Measurements from ENCODE around the gene CACNA1C. TPM values are rescaled to one million over a fixed set of nuclear protein-coding genes. Genes with fewer than 3 reads are reported as not detected.

CACNA1C gene
- total and polyA plus RNA-seq, 10 of the 15 experiments (the other 5 are each of a cell fraction or from before 2014, with no cell fraction given) = under 0.01 to 0.15 (median 0.09) TPM; not detected in 5

GRCh38 chr12:2384533-2385351 lies 332.0 kb downstream of the CACNA1C start (continued):
- no peak for TF ChIP-seq TCF3 (IDR thresholded peaks at IDR 0.05; ENCODE audit: borderline replicate concordance, insufficient read depth, low read depth, low read length)

- intact Hi-C loops (cut with micrococcal nuclease; ENCODE audit: unreplicated experiment) = no loop called here
- Histone ChIP-seq H3K79me2 (ENCODE audit: control insufficient read depth, insufficient read depth, low read length) (no peaks in the 10 kb centered on the region), H3K27me3 (replicated peaks in 1 of 2; ENCODE audit: control insufficient read depth in 2 of 2, insufficient read depth in 2 of 2, low read length in 1 of 2) (no peaks in the 10 kb centered on the region), H2AFZ (ENCODE audit: control insufficient read depth, low read depth, low read length) (no peak overlapping the region), H3K36me3 (ENCODE audit: control insufficient read depth in 2 of 2, insufficient read depth in 2 of 2, low read length in 1 of 2) (no peaks in the 10 kb centered on the region), H3K9me3 (replicated peaks; ENCODE audit: control insufficient read depth, insufficient read depth, low read length) (no peaks in the 10 kb centered on the region; the same call in 2 of the 3 replicates), H3K4me2 (ENCODE audit: control insufficient read depth, insufficient read depth) (no peak overlapping the region), H4K20me1 (ENCODE audit: control insufficient read depth, insufficient read depth) (no peaks in the 10 kb centered on the region), H3K27ac (ENCODE audit: control insufficient read depth, insufficient read depth) (no peak overlapping the region), H3K9ac (ENCODE audit: control insufficient read depth, insufficient read depth, low read length) (no peak overlapping the region), H3K4me1 (ENCODE audit: control insufficient read depth, insufficient read depth, low read length) (peaks cover 51% of the 10 kb centered on the region), H3K4me3 (no peak overlapping the region)
- ATAC-seq (no peak), DNase-seq (ENCODE audit: low read depth, low spot score) (no peak), FAIRE-seq (no peak)
- ChIA-PET SMC1A (ENCODE audit: uncharacterized antibody, unreplicated experiment) (no interaction called here), POLR2A (no interaction called here), RAD21 (ENCODE audit: unreplicated experiment) (no interaction called here), CTCF (interaction anchor here (2.8 kb wide), 1 partner anchor 10 kb away, joined by 17 read pairs; no protein-coding TSS in a partner anchor)
- no TSS peak for BruUV-seq (replicated peaks)
- WGBS (ENCODE audit: insufficient coverage, insufficient replicate concordance, low lambda C conversion rate, missing lambda C conversion rate) = 93% methylated on average over 5 of the region's 5 CpGs
- in situ Hi-C loops (cut with MboI) = no loop called here
- TF ChIP-seq ZNF207 (IDR thresholded peaks at IDR 0.05; ENCODE audit: borderline replicate concordance) (no peak), PKNOX1 (IDR thresholded peaks at IDR 0.05) (no peak), PRDM15 (CRISPR knock-in tag; IDR thresholded peaks at IDR 0.05) (no peak), CREB1 (IDR thresholded peaks at IDR 0.05; ENCODE audit: low read depth) (no peak), KLF5 (IDR thresholded peaks at IDR 0.05; ENCODE audit: partially characterized antibody) (no peak), BCL3 (IDR thresholded peaks at IDR 0.05; ENCODE audit: borderline replicate concordance, insufficient read depth, low read depth, low read length, poor library complexity, severe bottlenecking) (no peak), ASH2L (IDR thresholded peaks at IDR 0.05; ENCODE audit: borderline replicate concordance, low read depth) (no peak), E2F8 (IDR thresholded peaks at IDR 0.05; ENCODE audit: low read depth, partially characterized antibody) (no peak), RFX5 (IDR thresholded peaks at IDR 0.05; ENCODE audit: low read depth, low read length) (no peak), BRCA1 (IDR thresholded peaks at IDR 0.05; ENCODE audit: low read depth, low read length) (no peak)
Measured at GRCh38 chr12:2385529-2385928, 332.7 kb downstream of the CACNA1C start.

Data from GM12878 (cell line).